ENCODE results near the gene TXLNG.

Gene TXLNG

DNA sequence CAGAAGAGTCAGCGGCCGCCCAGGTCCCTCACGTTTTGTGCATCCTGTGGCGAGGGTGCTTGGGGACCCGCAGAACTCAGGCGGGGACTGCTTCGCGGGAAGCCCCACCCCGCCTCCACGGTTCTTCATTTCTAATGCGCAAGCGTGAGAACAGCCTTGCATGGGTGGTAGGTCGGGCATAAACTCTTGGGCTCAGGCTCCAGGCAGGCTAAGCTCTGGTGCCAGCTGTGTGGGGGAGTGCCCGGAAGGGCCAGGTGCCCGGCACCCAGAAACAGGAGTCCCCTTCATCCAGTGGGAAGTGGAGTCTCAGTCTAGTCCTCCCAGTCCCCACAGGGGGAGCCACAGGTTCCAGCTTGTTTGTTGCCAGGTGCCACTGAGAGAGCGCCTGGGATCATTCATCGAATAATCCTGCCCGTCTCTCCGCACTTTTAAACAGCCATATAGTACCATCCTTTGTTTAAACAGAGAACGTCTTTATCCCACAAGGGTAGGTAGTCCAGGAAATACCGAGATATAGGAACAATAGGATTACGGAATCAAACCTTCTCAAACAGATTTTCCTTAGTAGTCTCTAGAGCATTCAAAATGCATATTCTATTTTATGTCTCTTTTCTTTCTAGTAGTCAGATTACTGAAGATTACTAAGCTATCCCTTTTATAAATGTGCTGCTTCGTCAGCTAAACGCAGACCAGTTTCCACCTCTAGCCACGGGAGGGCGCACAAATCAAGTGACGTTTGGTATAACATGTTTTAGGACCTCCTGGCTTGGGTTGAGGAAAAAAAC lies 96.6 kb downstream of the TXLNG start:
- H3K4me3 ChIP-seq (ENCODE audit: low read depth, low read length), result peak overlapping the region; percentile 48
- H3K4me1 ChIP-seq (ENCODE audit: control insufficient read depth, insufficient read depth, low read length), result no peaks in the 10 kb centered on the region
- H3K36me3 ChIP-seq (ENCODE audit: control insufficient read depth in 2 of 2, insufficient read depth in 1 of 2, low read length in 2 of 2), result no peaks in the 10 kb centered on the region
- ChIA-PET POLR2A (interaction anchor here (0.7 to 1.3 kb wide), 2 partner anchors 10 to 13 kb away, joined by 3 to 7 read pairs; partner anchors contain the start of gene RBBP7), CTCF (interaction anchor here (0.6 to 9.6 kb wide), 41 partner anchors 7 to 1704 kb away, joined by 3 to 192 read pairs (median 4); partner anchors contain the start of gene REPS2)
- no peaks in the 10 kb centered on the region for H3K9me3 ChIP-seq (ENCODE audit: control insufficient read depth, insufficient read depth, low read depth, low read length)
- no peak overlapping the region for H3K27ac ChIP-seq (ENCODE audit: extremely low read depth, low read depth, low read length)
- no peak for TF ChIP-seq ZNF155 (tag by site-specific recombination; IDR thresholded peaks at IDR 0.05)
- TF ChIP-seq KLF10 (tag by site-specific recombination; IDR thresholded peaks at IDR 0.05), result 0 out of 2 replicates have a peak, but pooled peaks have one; percentile 27
- TF ChIP-seq ZFP3 (tag by site-specific recombination; IDR thresholded peaks at IDR 0.05; ENCODE audit: low read depth), result no peak
- TF ChIP-seq ZNF274 (IDR thresholded peaks at IDR 0.05; ENCODE audit: low read length), result no peak
- no peak for TF ChIP-seq ZNF274 (tag by site-specific recombination; IDR thresholded peaks at IDR 0.05; ENCODE audit: borderline replicate concordance)
- TF ChIP-seq ZNF292 (tag by site-specific recombination; IDR thresholded peaks at IDR 0.05; ENCODE audit: borderline replicate concordance, low read depth), result no peak
- TF ChIP-seq, protein P1, sequence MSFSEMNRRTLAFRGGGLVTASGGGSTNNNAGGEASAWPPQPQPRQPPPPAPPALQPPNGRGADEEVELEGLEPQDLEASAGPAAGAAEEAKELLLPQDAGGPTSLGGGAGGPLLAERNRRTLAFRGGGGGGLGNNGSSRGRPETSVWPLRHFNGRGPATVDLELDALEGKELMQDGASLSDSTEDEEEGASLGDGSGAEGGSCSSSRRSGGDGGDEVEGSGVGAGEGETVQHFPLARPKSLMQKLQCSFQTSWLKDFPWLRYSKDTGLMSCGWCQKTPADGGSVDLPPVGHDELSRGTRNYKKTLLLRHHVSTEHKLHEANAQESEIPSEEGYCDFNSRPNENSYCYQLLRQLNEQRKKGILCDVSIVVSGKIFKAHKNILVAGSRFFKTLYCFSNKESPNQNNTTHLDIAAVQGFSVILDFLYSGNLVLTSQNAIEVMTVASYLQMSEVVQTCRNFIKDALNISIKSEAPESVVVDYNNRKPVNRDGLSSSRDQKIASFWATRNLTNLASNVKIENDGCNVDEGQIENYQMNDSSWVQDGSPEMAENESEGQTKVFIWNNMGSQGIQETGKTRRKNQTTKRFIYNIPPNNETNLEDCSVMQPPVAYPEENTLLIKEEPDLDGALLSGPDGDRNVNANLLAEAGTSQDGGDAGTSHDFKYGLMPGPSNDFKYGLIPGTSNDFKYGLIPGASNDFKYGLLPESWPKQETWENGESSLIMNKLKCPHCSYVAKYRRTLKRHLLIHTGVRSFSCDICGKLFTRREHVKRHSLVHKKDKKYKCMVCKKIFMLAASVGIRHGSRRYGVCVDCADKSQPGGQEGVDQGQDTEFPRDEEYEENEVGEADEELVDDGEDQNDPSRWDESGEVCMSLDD (tag by site-specific recombination; IDR thresholded peaks at IDR 0.05), result no peak
- TF ChIP-seq, protein P2, sequence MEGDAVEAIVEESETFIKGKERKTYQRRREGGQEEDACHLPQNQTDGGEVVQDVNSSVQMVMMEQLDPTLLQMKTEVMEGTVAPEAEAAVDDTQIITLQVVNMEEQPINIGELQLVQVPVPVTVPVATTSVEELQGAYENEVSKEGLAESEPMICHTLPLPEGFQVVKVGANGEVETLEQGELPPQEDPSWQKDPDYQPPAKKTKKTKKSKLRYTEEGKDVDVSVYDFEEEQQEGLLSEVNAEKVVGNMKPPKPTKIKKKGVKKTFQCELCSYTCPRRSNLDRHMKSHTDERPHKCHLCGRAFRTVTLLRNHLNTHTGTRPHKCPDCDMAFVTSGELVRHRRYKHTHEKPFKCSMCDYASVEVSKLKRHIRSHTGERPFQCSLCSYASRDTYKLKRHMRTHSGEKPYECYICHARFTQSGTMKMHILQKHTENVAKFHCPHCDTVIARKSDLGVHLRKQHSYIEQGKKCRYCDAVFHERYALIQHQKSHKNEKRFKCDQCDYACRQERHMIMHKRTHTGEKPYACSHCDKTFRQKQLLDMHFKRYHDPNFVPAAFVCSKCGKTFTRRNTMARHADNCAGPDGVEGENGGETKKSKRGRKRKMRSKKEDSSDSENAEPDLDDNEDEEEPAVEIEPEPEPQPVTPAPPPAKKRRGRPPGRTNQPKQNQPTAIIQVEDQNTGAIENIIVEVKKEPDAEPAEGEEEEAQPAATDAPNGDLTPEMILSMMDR (tag by site-specific recombination; IDR thresholded peaks at IDR 0.05), result peak; percentile 22; the same call in 1 of the 2 replicates
- no peak for TF ChIP-seq BCL11A (tag by site-specific recombination; IDR thresholded peaks at IDR 0.05; ENCODE audit: low read depth)
- TF ChIP-seq ZBTB8A (tag by site-specific recombination; IDR thresholded peaks at IDR 0.05), result peak; percentile 65; the same call in 1 of the 2 replicates
- 0 out of 2 replicates have a peak, but pooled peaks have one; percentile 21 for TF ChIP-seq ATF2 (tag by site-specific recombination; IDR thresholded peaks at IDR 0.05; ENCODE audit: low read depth)
- peak; percentile 22; the same call in 1 of the 2 replicates for TF ChIP-seq GLIS1 (tag by site-specific recombination; IDR thresholded peaks at IDR 0.05)
- no peak for TF ChIP-seq KLF7 (tag by site-specific recombination; IDR thresholded peaks at IDR 0.05; ENCODE audit: borderline replicate concordance)
- no peak for TF ChIP-seq ZNF473 (tag by site-specific recombination; IDR thresholded peaks at IDR 0.05)
- peak; percentile 37 for TF ChIP-seq SP2 (tag by site-specific recombination; IDR thresholded peaks at IDR 0.05)
- TF ChIP-seq ZNF341 (tag by site-specific recombination; IDR thresholded peaks at IDR 0.05; ENCODE audit: low read depth), result peak; percentile 85
- TF ChIP-seq, protein P3, sequence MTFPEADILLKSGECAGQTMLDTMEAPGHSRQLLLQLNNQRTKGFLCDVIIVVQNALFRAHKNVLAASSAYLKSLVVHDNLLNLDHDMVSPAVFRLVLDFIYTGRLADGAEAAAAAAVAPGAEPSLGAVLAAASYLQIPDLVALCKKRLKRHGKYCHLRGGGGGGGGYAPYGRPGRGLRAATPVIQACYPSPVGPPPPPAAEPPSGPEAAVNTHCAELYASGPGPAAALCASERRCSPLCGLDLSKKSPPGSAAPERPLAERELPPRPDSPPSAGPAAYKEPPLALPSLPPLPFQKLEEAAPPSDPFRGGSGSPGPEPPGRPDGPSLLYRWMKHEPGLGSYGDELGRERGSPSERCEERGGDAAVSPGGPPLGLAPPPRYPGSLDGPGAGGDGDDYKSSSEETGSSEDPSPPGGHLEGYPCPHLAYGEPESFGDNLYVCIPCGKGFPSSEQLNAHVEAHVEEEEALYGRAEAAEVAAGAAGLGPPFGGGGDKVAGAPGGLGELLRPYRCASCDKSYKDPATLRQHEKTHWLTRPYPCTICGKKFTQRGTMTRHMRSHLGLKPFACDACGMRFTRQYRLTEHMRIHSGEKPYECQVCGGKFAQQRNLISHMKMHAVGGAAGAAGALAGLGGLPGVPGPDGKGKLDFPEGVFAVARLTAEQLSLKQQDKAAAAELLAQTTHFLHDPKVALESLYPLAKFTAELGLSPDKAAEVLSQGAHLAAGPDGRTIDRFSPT (tag by site-specific recombination; IDR thresholded peaks at IDR 0.05), result peak; percentile 47; the same call in 1 of the 2 replicates
- no peak for TF ChIP-seq KLF16 (tag by site-specific recombination; IDR thresholded peaks at IDR 0.05)
- TF ChIP-seq SCRT1 (tag by site-specific recombination; IDR thresholded peaks at IDR 0.05; ENCODE audit: borderline replicate concordance), result peak; percentile 19; the same call in 1 of the 2 replicates
- no peak for TF ChIP-seq ZNF560 (tag by site-specific recombination; IDR thresholded peaks at IDR 0.05; ENCODE audit: borderline replicate concordance)
- TF ChIP-seq ZNF423 (tag by site-specific recombination; IDR thresholded peaks at IDR 0.05), result 0 out of 2 replicates have a peak, but pooled peaks have one; percentile 20
- no peak for TF ChIP-seq SP3 (tag by site-specific recombination; IDR thresholded peaks at IDR 0.05)
- TF ChIP-seq ZNF433 (tag by site-specific recombination; IDR thresholded peaks at IDR 0.05; ENCODE audit: low read depth), result no peak
- TF ChIP-seq ZNF266 (tag by site-specific recombination; IDR thresholded peaks at IDR 0.05; ENCODE audit: low read depth), result no peak
- TF ChIP-seq ZNF654 (tag by site-specific recombination; IDR thresholded peaks at IDR 0.05; ENCODE audit: low read depth), result peak; percentile 77
- no peak for TF ChIP-seq ZBTB49 (tag by site-specific recombination; IDR thresholded peaks at IDR 0.05; ENCODE audit: low read depth)
- peak; percentile 77 for TF ChIP-seq ZBTB17 (tag by site-specific recombination; IDR thresholded peaks at IDR 0.05)
